HCT116 (cell line): ENCODE data around the gene L1CAM.

ENCODE experiments used
- CTCF ChIP-seq, 3 experiments: fragments of 200-600 bp in 1 of 3; sonication (generic) in 1 of 3; IDR thresholded peaks in 2 of 3; conservative IDR thresholded peaks in 1 of 3; 2 replicates each; pipeline ENCODE4 v1.5.1; 2012 to 2017; ENCODE audit warnings: low read depth in 2 of 3, low read length in 2 of 3, antibody characterized with exemption in 1 of 3, borderline replicate concordance in 1 of 3, control low read depth in 1 of 3, mild to moderate bottlenecking in 1 of 3, mixed read lengths in 1 of 3, mixed run types in 1 of 3, moderate library complexity in 1 of 3; ENCODE audit not compliant: insufficient read depth in 1 of 3
- MAX ChIP-seq: IDR thresholded peaks from 2 replicates; pipeline ENCODE4 v1.6.1; 2012
- POLR2AphosphoS5 ChIP-seq: IDR thresholded peaks from 2 replicates; pipeline ENCODE4 v1.6.1; 2011; ENCODE audit warnings: mild to moderate bottlenecking, low read depth, low read length, moderate library complexity
- RAD21 ChIP-seq: IDR thresholded peaks from 2 replicates; pipeline ENCODE4 v1.6.1; 2012; ENCODE audit warnings: low read depth, mild to moderate bottlenecking

- TF ChIP-seq MAX (no peak), CTCF (IDR thresholded peaks at IDR 0.05 in 2 of 3, conservative IDR thresholded peaks at IDR 0.05 in 1 of 3; ENCODE audit: borderline replicate concordance in 1 of 3, insufficient read depth in 1 of 3, low read depth in 2 of 3, low read length in 2 of 3) (peak in 1 of 3 experiments; percentile 8; a peak in 1 of 6 replicates), POLR2AphosphoS5 (peak; percentile 69), RAD21 (no peak)
Observed at GRCh38 chrX:153927922-153928760, 42.2 kb upstream of the L1CAM start.
